Esophagus muscularis mucosa (tissue), 4 donors: ENCODE data around the gene SYNGR4. TPM values are rescaled to one million over a fixed set of nuclear protein-coding genes. Genes with fewer than 3 reads are reported as not detected.

Source experiments
- DNase-seq: peaks from one replicate; pipeline ENCODE4 v3.0.0-alpha.2; 2017; ENCODE audit errors: extremely low spot score
- H3K27ac ChIP-seq, 4 donors: fragments of 200-600 bp; sonication (generic); replicated peaks in 1 of 4; 1 replicate in 3 of 4; 2 replicates in 1 of 4; pipeline ENCODE4 v1.5.1; 2016 to 2019; ENCODE audit warnings: mild to moderate bottlenecking in 1 of 4
- H3K27me3 ChIP-seq, 4 donors: fragments of 200-600 bp; sonication (generic); one replicate each; pipeline versions ENCODE4 v1.5.1 to v1.6.0; 2016 to 2019
- H3K36me3 ChIP-seq, 4 donors: fragments of 200-600 bp; sonication (generic); one replicate each; pipeline ENCODE4 v1.5.1; 2016 to 2019
- H3K4me1 ChIP-seq, 4 donors: fragments of 200-600 bp; sonication (generic); one replicate each; pipeline ENCODE4 v1.5.1; 2016 to 2019
- H3K4me3 ChIP-seq, 4 donors: fragments of 200-600 bp; sonication (generic); 1 replicate in 2 of 4; 2 replicates in 2 of 4; pipeline ENCODE4 v1.5.1; 2016 to 2019; ENCODE audit warnings: mild to moderate bottlenecking in 4 of 4, moderate library complexity in 1 of 4
- H3K9me3 ChIP-seq, 4 donors: fragments of 200-600 bp; sonication (generic); 1 replicate in 3 of 4; 2 replicates in 1 of 4; pipeline ENCODE4 v1.5.1; 2016 to 2019
- EP300 ChIP-seq: sonication (generic); formaldehyde crosslinking; IDR thresholded peaks from one replicate; pipeline ENCODE4 v1.6.1; 2017; ENCODE audit warnings: antibody characterized with exemption
- POLR2A ChIP-seq: fragments of 450-650 bp; IDR thresholded peaks from one replicate; pipeline ENCODE4 v1.6.1; 2017; ENCODE audit warnings: antibody characterized with exemption, moderate library complexity, mild to moderate bottlenecking, low read depth
- POLR2AphosphoS5 ChIP-seq, 2 donors: sonication (generic); formaldehyde crosslinking; IDR thresholded peaks; one replicate each; pipeline ENCODE4 v1.6.1; 2017; ENCODE audit warnings: antibody characterized with exemption in 2 of 2
- WGBS: methylation state at CpG from one replicate; pipeline ENCODE4 v1.1.5; 2018; 5-methylcytosine and 5-hydroxymethylcytosine counted together
- intact Hi-C: fragments of 100-400 bp; cut with DNase I; formaldehyde crosslinking; loops from one replicate; pipeline ENCODE4 v1.15.1; 2023
- total RNA-seq, 4 donors: library from RNA; depleted of rRNA; stranded (reverse); fragments of >200 nt; gene quantifications; one replicate each; pipeline versions ENCODE4 v1.1.0 to v1.2.1, GENCODE V29; 2016
- TF ChIP-seq, protein P1 (sequence below), 3 experiments: fragments of 200-600 bp in 2 of 3; fragments of 450-650 bp in 1 of 3; sonication (generic) in 2 of 3; IDR thresholded peaks; one replicate each; pipeline ENCODE4 v1.5.1; 2017 to 2019; ENCODE audit warnings: antibody characterized with exemption in 3 of 3, mild to moderate bottlenecking in 2 of 3, moderate library complexity in 1 of 3

Gene SYNGR4
- total RNA-seq, 4 donors from 2014 or later = not detected

DNA sequence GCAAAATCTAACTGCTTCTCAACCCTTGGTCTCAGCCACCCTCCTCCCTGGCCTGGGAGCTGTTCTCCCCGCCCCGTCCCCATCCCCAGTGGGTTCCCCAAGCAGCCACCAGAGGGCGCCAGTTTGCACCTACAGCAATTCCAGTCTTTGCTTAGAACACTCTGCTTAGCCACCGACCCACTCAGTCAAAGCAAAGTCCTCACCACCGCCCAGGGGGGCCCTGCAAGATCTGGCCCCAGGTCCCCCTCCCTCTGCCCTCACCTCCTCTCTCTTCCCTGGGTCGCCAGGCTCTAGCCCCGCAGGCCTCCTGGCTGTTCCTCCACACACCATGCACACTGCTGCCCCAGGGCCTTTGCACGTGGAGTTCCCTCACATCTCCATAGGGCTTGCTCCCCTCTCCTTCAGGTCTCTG is 12.8 kb upstream of the SYNGR4 start:
- Histone ChIP-seq H3K4me1 (peaks cover 0 to 8% (median 7%) of the 10 kb centered on the region in 4 donors), H3K27ac (no peak overlapping the region), H3K36me3 (no peaks in the 10 kb centered on the region), H3K4me3 (no peak overlapping the region), H3K9me3 (no peaks in the 10 kb centered on the region), H3K27me3 (no peaks in the 10 kb centered on the region)
- TF ChIP-seq POLR2AphosphoS5 (IDR thresholded peaks at IDR 0.05) = no peak
- TF ChIP-seq, protein P1, sequence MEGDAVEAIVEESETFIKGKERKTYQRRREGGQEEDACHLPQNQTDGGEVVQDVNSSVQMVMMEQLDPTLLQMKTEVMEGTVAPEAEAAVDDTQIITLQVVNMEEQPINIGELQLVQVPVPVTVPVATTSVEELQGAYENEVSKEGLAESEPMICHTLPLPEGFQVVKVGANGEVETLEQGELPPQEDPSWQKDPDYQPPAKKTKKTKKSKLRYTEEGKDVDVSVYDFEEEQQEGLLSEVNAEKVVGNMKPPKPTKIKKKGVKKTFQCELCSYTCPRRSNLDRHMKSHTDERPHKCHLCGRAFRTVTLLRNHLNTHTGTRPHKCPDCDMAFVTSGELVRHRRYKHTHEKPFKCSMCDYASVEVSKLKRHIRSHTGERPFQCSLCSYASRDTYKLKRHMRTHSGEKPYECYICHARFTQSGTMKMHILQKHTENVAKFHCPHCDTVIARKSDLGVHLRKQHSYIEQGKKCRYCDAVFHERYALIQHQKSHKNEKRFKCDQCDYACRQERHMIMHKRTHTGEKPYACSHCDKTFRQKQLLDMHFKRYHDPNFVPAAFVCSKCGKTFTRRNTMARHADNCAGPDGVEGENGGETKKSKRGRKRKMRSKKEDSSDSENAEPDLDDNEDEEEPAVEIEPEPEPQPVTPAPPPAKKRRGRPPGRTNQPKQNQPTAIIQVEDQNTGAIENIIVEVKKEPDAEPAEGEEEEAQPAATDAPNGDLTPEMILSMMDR (IDR thresholded peaks at IDR 0.05) = peak; percentile 60 to 79 (median 61)
- WGBS = 52% methylated on average over 8 of the region's 8 CpGs
- intact Hi-C loops = no loop called here
- no peak for DNase-seq

DNA sequence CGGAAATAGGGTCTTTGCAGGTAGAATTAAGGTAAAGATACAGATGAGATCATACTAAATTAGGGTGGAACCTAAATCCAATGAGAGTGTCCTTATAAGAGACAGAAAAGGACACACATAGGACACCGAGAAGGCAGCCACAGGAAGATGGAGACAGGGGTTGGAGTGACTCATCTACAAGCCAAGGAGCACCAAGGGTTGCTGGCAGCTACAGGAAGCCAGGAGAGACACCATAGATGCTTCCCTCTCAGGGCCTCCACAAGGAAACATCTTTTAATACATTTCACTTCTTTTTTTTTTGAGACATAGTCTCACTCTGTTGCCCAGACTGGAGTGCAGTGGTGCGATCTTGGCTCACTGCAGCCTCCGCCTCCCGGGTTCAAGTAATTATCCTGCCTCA is 10.5 kb upstream of the SYNGR4 start:
- DNase-seq = no peak
- Histone ChIP-seq H3K27me3 (no peaks in the 10 kb centered on the region), H3K4me3 (no peak overlapping the region), H3K27ac (no peak overlapping the region), H3K36me3 (peaks cover 0 to 4% (median 2%) of the 10 kb centered on the region in 4 donors), H3K4me1 (no peaks in the 10 kb centered on the region), H3K9me3 (no peaks in the 10 kb centered on the region)
- no peak for TF ChIP-seq POLR2A
- intact Hi-C loops = no loop called here
- 83% methylated on average over 5 of the region's 5 CpGs for WGBS

DNA sequence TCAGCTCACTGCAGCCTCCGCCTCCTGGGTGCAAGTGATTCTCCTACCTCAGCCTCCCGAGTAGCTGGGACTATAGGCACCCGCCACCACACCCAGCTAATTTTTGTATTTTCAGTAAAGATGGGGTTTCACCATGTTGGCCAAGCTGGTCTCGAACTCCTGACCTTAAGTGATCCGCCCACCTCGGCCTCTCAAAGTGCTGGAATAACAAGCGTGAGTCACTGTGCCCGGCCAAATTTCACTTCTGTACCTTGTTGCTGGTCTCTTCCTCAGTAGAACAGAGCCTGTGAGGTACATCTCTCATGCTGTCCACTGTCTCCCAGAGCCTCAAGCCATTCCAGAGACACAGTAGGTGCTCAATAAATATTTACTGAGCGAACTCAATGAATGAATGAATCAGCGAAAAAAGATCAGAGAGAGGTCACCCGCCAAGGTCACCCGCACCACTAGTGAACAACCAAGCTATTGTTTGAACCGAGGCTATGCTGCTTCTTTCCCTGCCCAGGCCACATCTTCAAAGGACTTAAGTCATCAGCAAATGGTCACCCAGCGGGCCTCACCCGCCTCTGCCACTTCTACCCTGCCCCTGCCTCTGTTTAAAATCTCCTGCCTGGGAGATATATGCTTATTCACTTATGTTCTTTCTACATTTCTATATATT is 9.7 kb upstream of the SYNGR4 start:
- TF ChIP-seq, protein P1 (IDR thresholded peaks at IDR 0.05) = no peak
- TF ChIP-seq POLR2AphosphoS5 (IDR thresholded peaks at IDR 0.05) = no peak
- TF ChIP-seq EP300 = no peak
- no peak for TF ChIP-seq POLR2A
- H3K9me3 ChIP-seq = no peaks in the 10 kb centered on the region
- no peak overlapping the region for H3K4me3 ChIP-seq
- intact Hi-C loops = no loop called here
- no peak for DNase-seq
- no peak overlapping the region for H3K27ac ChIP-seq
- no peaks in the 10 kb centered on the region for H3K4me1 ChIP-seq
- H3K36me3 ChIP-seq = peaks cover 0 to 10% (median 3%) of the 10 kb centered on the region in 4 donors
- H3K27me3 ChIP-seq = no peaks in the 10 kb centered on the region
- 88% methylated on average over 15 of the region's 15 CpGs for WGBS

DNA sequence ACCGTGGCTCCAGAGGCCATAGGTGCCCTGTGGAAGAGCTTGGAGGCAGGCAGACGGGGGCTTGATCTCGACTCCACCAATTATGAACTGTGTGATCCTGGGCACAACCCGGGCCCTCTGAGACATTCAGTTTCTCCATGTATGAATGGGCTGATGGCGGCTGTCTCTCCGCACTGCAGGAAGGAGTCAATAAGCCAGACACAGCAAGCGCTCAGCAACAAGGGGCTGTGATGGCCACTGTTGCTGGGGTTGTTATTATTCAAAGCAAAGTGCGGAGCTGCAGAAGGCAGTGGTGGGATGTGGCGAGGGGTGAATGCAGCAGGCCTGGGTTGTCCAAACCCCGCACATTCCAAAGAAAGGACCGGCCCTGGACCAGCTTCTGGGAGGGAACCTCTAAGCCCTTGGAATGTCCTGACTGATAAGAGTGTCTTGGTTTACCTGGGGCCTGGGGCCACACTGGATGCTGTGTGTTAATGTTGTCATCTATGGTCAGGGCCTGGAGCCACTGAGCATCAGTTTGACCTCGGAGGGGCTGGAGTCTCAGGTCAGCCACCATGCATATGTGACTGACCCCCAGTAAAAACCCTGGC is 8.7 kb upstream of the SYNGR4 start:
- WGBS = 89% methylated on average over 12 of the region's 12 CpGs
- intact Hi-C loops = no loop called here
- DNase-seq = no peak
- Histone ChIP-seq H3K4me3 (no peak overlapping the region), H3K27me3 (no peaks in the 10 kb centered on the region), H3K27ac (no peak overlapping the region), H3K9me3 (no peaks in the 10 kb centered on the region), H3K36me3 (peaks cover 0 to 16% (median 7%) of the 10 kb centered on the region in 4 donors), H3K4me1 (no peaks in the 10 kb centered on the region)
- TF ChIP-seq POLR2AphosphoS5 (IDR thresholded peaks at IDR 0.05) (no peak), EP300 (no peak), POLR2A (no peak)
- TF ChIP-seq, protein P1 (IDR thresholded peaks at IDR 0.05) = no peak

DNA sequence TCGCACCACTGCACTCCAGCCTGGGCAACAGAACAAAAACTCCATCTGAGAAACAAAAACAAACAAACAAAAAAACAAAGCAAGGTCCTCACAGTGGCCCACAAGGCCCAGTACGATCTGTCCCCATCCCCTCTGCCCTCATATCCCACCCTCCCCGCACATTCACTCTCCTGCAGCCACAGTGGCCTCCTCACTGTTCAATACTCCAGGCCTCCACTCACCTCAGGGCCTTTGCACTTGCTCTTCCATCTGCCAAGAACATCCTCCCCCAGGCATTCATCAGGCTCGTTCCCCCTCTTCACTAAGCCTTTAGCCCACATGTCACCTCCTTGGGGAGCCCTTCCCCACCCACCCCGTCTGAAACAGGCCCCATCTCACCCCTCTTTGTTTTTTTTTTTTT is 5.0 kb upstream of the SYNGR4 start:
- no peaks in the 10 kb centered on the region for H3K9me3 ChIP-seq
- no peak for DNase-seq
- H3K27ac ChIP-seq = no peak overlapping the region
- TF ChIP-seq POLR2A (no peak), EP300 (no peak), POLR2AphosphoS5 (IDR thresholded peaks at IDR 0.05) (no peak)
- TF ChIP-seq, protein P1 (IDR thresholded peaks at IDR 0.05) = no peak
- peaks cover 0 to 16% (median 10%) of the 10 kb centered on the region in 4 donors for H3K36me3 ChIP-seq
- H3K27me3 ChIP-seq = no peaks in the 10 kb centered on the region
- H3K4me3 ChIP-seq = no peak overlapping the region
- H3K4me1 ChIP-seq = peaks cover 0 to 12% (median 10%) of the 10 kb centered on the region in 4 donors
- intact Hi-C loops = no loop called here
- WGBS = 92% methylated on average over 5 of the region's 5 CpGs
